SK-N-MC (cell line): ENCODE measurements around the gene NDUFS7.

ENCODE experiments used
- DNase-seq: peaks from one replicate; pipeline ENCODE4 v3.0.0-alpha.2; 2011; ENCODE audit warnings: low read depth, low spot score
- H3K27ac ChIP-seq: fragments of 200-600 bp; sonication (generic); 2 replicates; pipeline ENCODE4 v1.5.1; 2016; ENCODE audit warnings: mixed run types
- H3K36me3 ChIP-seq: fragments of 200-600 bp; sonication (generic); 2 replicates; pipeline ENCODE4 v1.6.1; 2017; ENCODE audit warnings: antibody characterized with exemption, low read length, mixed read lengths; ENCODE audit not compliant: insufficient read depth
- H3K4me3 ChIP-seq: fragments of 200-600 bp; sonication (generic); 2 replicates; pipeline ENCODE4 v1.5.1; 2016
- H3K9ac ChIP-seq: fragments of 200-600 bp; sonication (generic); 2 replicates; pipeline ENCODE4 v1.8.0; 2017; ENCODE audit warnings: mixed run types, mixed read lengths; ENCODE audit not compliant: insufficient read length
- H3K9me3 ChIP-seq: fragments of 200-600 bp; sonication (generic); 2 replicates; pipeline ENCODE4 v1.6.1; 2017; ENCODE audit warnings: low read depth, mild to moderate bottlenecking, antibody characterized with exemption, low read length, moderate library complexity, mixed read lengths
- EZH2 ChIP-seq: fragments of 200-600 bp; sonication (generic); IDR thresholded peaks from one replicate; pipeline ENCODE4 v1.6.1; 2017; ENCODE audit warnings: antibody characterized with exemption
- FOXP2 ChIP-seq: optimal IDR thresholded peaks from 2 replicates; pipeline ENCODE3; 2011; ENCODE audit warnings: mild to moderate bottlenecking, moderate library complexity; ENCODE audit not compliant: insufficient read depth; ENCODE audit errors: extremely low read length, control extremely low read depth
- POLR2AphosphoS5 ChIP-seq: IDR thresholded peaks from 2 replicates; pipeline ENCODE4 v1.6.1; 2012; ENCODE audit warnings: mild to moderate bottlenecking, low read depth, low read length, borderline replicate concordance

NDUFS7 gene

GRCh38 chr19:1387684-1388636 lies 4.3 kb downstream of the NDUFS7 start:
- H3K36me3 ChIP-seq, result peaks cover 19% of the 10 kb centered on the region; the same call in 1 of the 2 replicates

GRCh38 chr19:1388637-1389026 lies 4.9 kb downstream of the NDUFS7 start:
- no peaks in the 10 kb centered on the region for H3K9me3 ChIP-seq
- no peak for DNase-seq
- H3K36me3 ChIP-seq, result peaks cover 19% of the 10 kb centered on the region; the same call in 1 of the 2 replicates
- TF ChIP-seq FOXP2, result no peak
- H3K9ac ChIP-seq, result no peak overlapping the region
- no peak overlapping the region for H3K4me3 ChIP-seq
- no peak overlapping the region for H3K27ac ChIP-seq

More at GRCh38 chr19:1387684-1388636, 4.3 kb downstream of the NDUFS7 start:
- Histone ChIP-seq H3K4me3 (no peak overlapping the region), H3K27ac (no peak overlapping the region), H3K9me3 (no peaks in the 10 kb centered on the region), H3K9ac (no peak overlapping the region)
- DNase-seq, result no peak
- TF ChIP-seq FOXP2 (no peak), EZH2 (no peak), POLR2AphosphoS5 (no peak)

- TF ChIP-seq POLR2AphosphoS5 (no peak), FOXP2 (no peak), EZH2 (no peak)
- Histone ChIP-seq H3K9me3 (no peaks in the 10 kb centered on the region), H3K9ac (no peak overlapping the region), H3K4me3 (no peak overlapping the region), H3K36me3 (peaks cover 19% of the 10 kb centered on the region; the same call in 1 of the 2 replicates), H3K27ac (no peak overlapping the region)
- no peak for DNase-seq
These were observed 5.6 kb downstream of the NDUFS7 start for GRCh38 chr19:1389033-1389940.

GRCh38 chr19:1390890-1391423 lies 7.2 kb downstream of the NDUFS7 start:
- no peak overlapping the region for H3K9ac ChIP-seq
- no peak overlapping the region for H3K27ac ChIP-seq
- TF ChIP-seq POLR2AphosphoS5 (no peak), EZH2 (no peak), FOXP2 (no peak)
- no peak overlapping the region for H3K4me3 ChIP-seq
- H3K9me3 ChIP-seq, result no peaks in the 10 kb centered on the region
- no peak for DNase-seq
- peaks cover 19% of the 10 kb centered on the region; the same call in 1 of the 2 replicates for H3K36me3 ChIP-seq

- H3K27ac ChIP-seq, result no peak overlapping the region
- peaks cover 19% of the 10 kb centered on the region; the same call in 1 of the 2 replicates for H3K36me3 ChIP-seq
- TF ChIP-seq FOXP2 (no peak), POLR2AphosphoS5 (no peak), EZH2 (no peak)
- no peak overlapping the region for H3K4me3 ChIP-seq
- no peak for DNase-seq
- H3K9me3 ChIP-seq, result no peaks in the 10 kb centered on the region
- H3K9ac ChIP-seq, result no peak overlapping the region
These were observed 8.7 kb downstream of the NDUFS7 start for GRCh38 chr19:1392407-1392806.

GRCh38 chr19:1392939-1393530 lies 9.3 kb downstream of the NDUFS7 start:
- DNase-seq, result no peak
- TF ChIP-seq FOXP2, result no peak
- no peak for TF ChIP-seq POLR2AphosphoS5
- TF ChIP-seq EZH2, result no peak
- no peaks in the 10 kb centered on the region for H3K9me3 ChIP-seq
- H3K9ac ChIP-seq, result no peak overlapping the region
- H3K36me3 ChIP-seq, result peaks cover 19% of the 10 kb centered on the region; the same call in 1 of the 2 replicates
- no peak overlapping the region for H3K4me3 ChIP-seq
- H3K27ac ChIP-seq, result no peak overlapping the region

- no peak overlapping the region for H3K27ac ChIP-seq
- no peak overlapping the region for H3K4me3 ChIP-seq
- TF ChIP-seq FOXP2, result no peak
- no peak for TF ChIP-seq POLR2AphosphoS5
- TF ChIP-seq EZH2, result no peak
- H3K9me3 ChIP-seq, result no peaks in the 10 kb centered on the region
- peaks cover 11% of the 10 kb centered on the region; the same call in 1 of the 2 replicates for H3K36me3 ChIP-seq
- no peak overlapping the region for H3K9ac ChIP-seq
- DNase-seq, result no peak
These were observed 10.1 kb downstream of the NDUFS7 start for GRCh38 chr19:1393841-1394240.
